OCI-LY1 (cell line): ENCODE measurements around the gene TMPRSS11D.

Experiments used
- H2AFZ ChIP-seq: fragments of 200-600 bp; sonication (generic), shearing (Covaris generic); 2 replicates; pipeline ENCODE4 v1.6.0; 2014; ENCODE audit warnings: antibody characterized with exemption, mild to moderate bottlenecking, low read length
- H3F3A ChIP-seq: fragments of 200-600 bp; sonication (generic), shearing (Covaris generic); 2 replicates; pipeline ENCODE4 v1.6.0; 2014; ENCODE audit warnings: mild to moderate bottlenecking, antibody characterized with exemption, low read length, moderate library complexity; ENCODE audit not compliant: insufficient read depth
- H3K27ac ChIP-seq: fragments of 200-600 bp; sonication (generic); 2 replicates; pipeline ENCODE4 v1.5.1; 2014; ENCODE audit warnings: low read length, mixed run types, mild to moderate bottlenecking, low read depth; ENCODE audit not compliant: poor library complexity, severe bottlenecking
- H3K27me3 ChIP-seq: fragments of 200-600 bp; sonication (generic); 2 replicates; pipeline ENCODE4 v1.6.0; 2014; ENCODE audit warnings: antibody characterized with exemption, mild to moderate bottlenecking, low read length, moderate library complexity; ENCODE audit not compliant: insufficient read depth
- H3K36me3 ChIP-seq: fragments of 200-600 bp; sonication (generic); 2 replicates; pipeline ENCODE4 v1.6.1; 2014; ENCODE audit warnings: mild to moderate bottlenecking, antibody characterized with exemption, low read length, moderate library complexity, mixed read lengths; ENCODE audit not compliant: insufficient read depth
- H3K4me1 ChIP-seq: fragments of 200-600 bp; sonication (generic); 2 replicates; pipeline ENCODE4 v1.5.1; 2014; ENCODE audit warnings: mild to moderate bottlenecking, low read length, moderate library complexity; ENCODE audit not compliant: insufficient read depth, severe bottlenecking
- H3K4me2 ChIP-seq: fragments of 200-600 bp; sonication (generic), shearing (Covaris generic); 2 replicates; pipeline ENCODE4 v1.6.1; 2014; ENCODE audit warnings: low read length
- H3K4me3 ChIP-seq: fragments of 200-600 bp; sonication (generic); 2 replicates; pipeline ENCODE4 v1.5.1; 2014; ENCODE audit warnings: low read length, low read depth, mild to moderate bottlenecking, mixed read lengths; ENCODE audit not compliant: poor library complexity, severe bottlenecking
- H3K79me2 ChIP-seq: fragments of 200-600 bp; shearing (Covaris generic); 2 replicates; pipeline ENCODE4 v1.6.1; 2016; ENCODE audit warnings: mixed run types, low read length, mixed read lengths; ENCODE audit not compliant: insufficient read depth
- H3K9ac ChIP-seq: fragments of 200-600 bp; sonication (generic), shearing (Covaris generic); 2 replicates; pipeline ENCODE4 v1.6.1; 2014; ENCODE audit warnings: mild to moderate bottlenecking, low read length, mixed read lengths
- H3K9me2 ChIP-seq: fragments of 200-600 bp; sonication (generic), shearing (Covaris generic); 2 replicates; pipeline ENCODE4 v1.6.1; 2014; ENCODE audit warnings: low read depth, mild to moderate bottlenecking, low read length, mixed read lengths
- H3K9me3 ChIP-seq: fragments of 200-600 bp; shearing (Covaris generic); 2 replicates; pipeline ENCODE4 v1.6.1; 2014; ENCODE audit warnings: low read length, mixed read lengths
- H4K20me1 ChIP-seq: fragments of 200-600 bp; sonication (generic), shearing (Covaris generic); 2 replicates; pipeline ENCODE4 v1.6.0; 2016; ENCODE audit warnings: mild to moderate bottlenecking, low read length; ENCODE audit not compliant: insufficient read depth
- EZH2 ChIP-seq: fragments of 200-600 bp; sonication (generic), shearing (Covaris generic); IDR thresholded peaks from 2 replicates; pipeline ENCODE4 v1.8.0; 2017; ENCODE audit warnings: borderline replicate concordance, mixed run types, mild to moderate bottlenecking, antibody characterized with exemption, low read length, moderate library complexity, mixed read lengths
- TF ChIP-seq, protein P1 (sequence below): fragments of 200-600 bp; sonication (generic), shearing (Covaris generic); IDR thresholded peaks from 2 replicates; pipeline ENCODE4 v1.5.1; 2017; ENCODE audit warnings: mild to moderate bottlenecking, antibody characterized with exemption, low read length, moderate library complexity, mixed read lengths

The TMPRSS11D gene

DNA sequence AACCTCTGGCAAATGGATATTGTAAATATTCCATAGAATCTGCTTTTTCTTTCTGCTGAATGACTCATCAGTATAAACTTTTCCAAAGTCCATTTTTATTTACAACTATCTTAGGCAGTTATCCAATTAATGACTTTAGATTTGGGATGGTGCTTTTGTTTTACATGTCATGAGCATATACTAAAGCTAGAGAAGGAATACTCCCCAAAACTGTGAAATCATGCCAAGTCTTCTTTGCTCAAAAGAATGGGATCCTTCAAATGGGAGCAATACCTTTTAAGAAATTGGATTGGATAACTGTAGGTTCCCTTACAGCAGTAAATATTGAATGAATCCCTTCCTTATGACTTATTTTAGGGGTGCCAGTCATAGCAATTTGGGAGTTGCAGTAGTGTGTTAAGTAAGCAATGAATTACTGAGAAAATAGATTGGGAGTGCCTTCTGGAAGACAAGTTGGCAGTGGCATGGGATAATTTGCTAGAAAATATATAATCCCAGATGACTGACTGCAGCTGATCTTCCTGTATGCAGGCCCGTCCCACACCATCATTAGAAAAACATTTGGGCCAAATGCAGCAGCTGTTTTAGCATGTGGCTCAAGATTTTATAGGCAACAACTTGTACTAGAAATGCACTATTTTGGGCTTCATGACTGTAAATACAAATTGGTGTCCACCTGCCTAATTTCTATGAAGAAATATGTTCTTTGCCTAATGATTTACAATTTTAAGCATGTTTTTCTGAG lies 2.8 kb downstream of the TMPRSS11D start:
- H3K36me3 ChIP-seq = no peaks in the 10 kb centered on the region
- H3K27me3 ChIP-seq = no peaks in the 10 kb centered on the region
- no peaks in the 10 kb centered on the region for H3K9me2 ChIP-seq
- H3K4me2 ChIP-seq = no peak overlapping the region
- no peaks in the 10 kb centered on the region for H3K79me2 ChIP-seq
- no peak overlapping the region for H2AFZ ChIP-seq
- H3K4me3 ChIP-seq = no peak overlapping the region
- H3K4me1 ChIP-seq = no peaks in the 10 kb centered on the region
- H3K9me3 ChIP-seq = no peaks in the 10 kb centered on the region
- no peak overlapping the region for H3K27ac ChIP-seq
- no peak for TF ChIP-seq EZH2
- TF ChIP-seq, protein P1, sequence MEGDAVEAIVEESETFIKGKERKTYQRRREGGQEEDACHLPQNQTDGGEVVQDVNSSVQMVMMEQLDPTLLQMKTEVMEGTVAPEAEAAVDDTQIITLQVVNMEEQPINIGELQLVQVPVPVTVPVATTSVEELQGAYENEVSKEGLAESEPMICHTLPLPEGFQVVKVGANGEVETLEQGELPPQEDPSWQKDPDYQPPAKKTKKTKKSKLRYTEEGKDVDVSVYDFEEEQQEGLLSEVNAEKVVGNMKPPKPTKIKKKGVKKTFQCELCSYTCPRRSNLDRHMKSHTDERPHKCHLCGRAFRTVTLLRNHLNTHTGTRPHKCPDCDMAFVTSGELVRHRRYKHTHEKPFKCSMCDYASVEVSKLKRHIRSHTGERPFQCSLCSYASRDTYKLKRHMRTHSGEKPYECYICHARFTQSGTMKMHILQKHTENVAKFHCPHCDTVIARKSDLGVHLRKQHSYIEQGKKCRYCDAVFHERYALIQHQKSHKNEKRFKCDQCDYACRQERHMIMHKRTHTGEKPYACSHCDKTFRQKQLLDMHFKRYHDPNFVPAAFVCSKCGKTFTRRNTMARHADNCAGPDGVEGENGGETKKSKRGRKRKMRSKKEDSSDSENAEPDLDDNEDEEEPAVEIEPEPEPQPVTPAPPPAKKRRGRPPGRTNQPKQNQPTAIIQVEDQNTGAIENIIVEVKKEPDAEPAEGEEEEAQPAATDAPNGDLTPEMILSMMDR = no peak
- no peaks in the 10 kb centered on the region for H3F3A ChIP-seq
- H4K20me1 ChIP-seq = no peaks in the 10 kb centered on the region
- H3K9ac ChIP-seq = no peak overlapping the region

- Histone ChIP-seq H3K27ac (no peak overlapping the region), H3K4me1 (no peaks in the 10 kb centered on the region), H3K36me3 (no peaks in the 10 kb centered on the region), H3K9ac (no peak overlapping the region), H2AFZ (no peak overlapping the region), H3K79me2 (no peaks in the 10 kb centered on the region), H4K20me1 (no peaks in the 10 kb centered on the region), H3K9me3 (no peaks in the 10 kb centered on the region), H3K9me2 (no peaks in the 10 kb centered on the region), H3K27me3 (no peaks in the 10 kb centered on the region), H3K4me3 (no peak overlapping the region), H3F3A (no peaks in the 10 kb centered on the region), H3K4me2 (no peak overlapping the region)
- no peak for TF ChIP-seq EZH2
- TF ChIP-seq, protein P1 = no peak
These were observed 4.3 kb downstream of the TMPRSS11D start for GRCh38 chr4:67879486-67879885.

- TF ChIP-seq, protein P1 = no peak
- no peak for TF ChIP-seq EZH2
- Histone ChIP-seq H3K9me3 (no peaks in the 10 kb centered on the region), H3K4me1 (no peaks in the 10 kb centered on the region), H3K36me3 (no peaks in the 10 kb centered on the region), H3F3A (no peaks in the 10 kb centered on the region), H2AFZ (no peak overlapping the region), H3K79me2 (no peaks in the 10 kb centered on the region), H3K9me2 (no peaks in the 10 kb centered on the region), H3K4me2 (no peak overlapping the region), H3K9ac (no peak overlapping the region), H3K4me3 (no peak overlapping the region), H3K27ac (no peak overlapping the region), H4K20me1 (no peaks in the 10 kb centered on the region), H3K27me3 (no peaks in the 10 kb centered on the region)
These were observed 6.7 kb downstream of the TMPRSS11D start for GRCh38 chr4:67877086-67877485.
